Measurements from ENCODE around the gene FLNA.

FLNA gene

GRCh38 chrX:154333837-154334271 lies 40.6 kb downstream of the FLNA start:
- no peak for DNase-seq (ENCODE audit: low read depth)

- no peak for DNase-seq (ENCODE audit: low read depth)
These were observed 41.3 kb downstream of the FLNA start for GRCh38 chrX:154333116-154333515.

- no peak for DNase-seq (ENCODE audit: low read depth)
These were observed 41.9 kb downstream of the FLNA start for GRCh38 chrX:154332561-154332960.

- DNase-seq (ENCODE audit: low read depth) = no peak
These were observed 45.1 kb downstream of the FLNA start for GRCh38 chrX:154329294-154329693.

- DNase-seq (ENCODE audit: low read depth) = no peak
These were observed 45.8 kb downstream of the FLNA start for GRCh38 chrX:154328646-154329045.

GRCh38 chrX:154327038-154327820 lies 47.2 kb downstream of the FLNA start:
- peak; percentile 55 for DNase-seq (ENCODE audit: low read depth)

GRCh38 chrX:154325541-154325940 lies 48.9 kb downstream of the FLNA start:
- DNase-seq (ENCODE audit: low read depth) = no peak

- no peak for DNase-seq (ENCODE audit: low read depth)
These were observed 50.9 kb downstream of the FLNA start for GRCh38 chrX:154323537-154323936.

- DNase-seq (ENCODE audit: low read depth) = no peak
These were observed 51.5 kb downstream of the FLNA start for GRCh38 chrX:154322890-154323289.

GRCh38 chrX:154321594-154321993 lies 52.8 kb downstream of the FLNA start:
- no peak for DNase-seq (ENCODE audit: low read depth)

GRCh38 chrX:154321152-154321551 lies 53.3 kb downstream of the FLNA start:
- no peak for DNase-seq (ENCODE audit: low read depth)

- no peak for DNase-seq (ENCODE audit: low read depth)
These were observed 54.0 kb downstream of the FLNA start for GRCh38 chrX:154320406-154320805.

- DNase-seq (ENCODE audit: low read depth) = peak; percentile 4
These were observed 56.9 kb downstream of the FLNA start for GRCh38 chrX:154317391-154317995.

GRCh38 chrX:154315416-154315815 lies 59.0 kb downstream of the FLNA start:
- DNase-seq (ENCODE audit: low read depth) = no peak

GRCh38 chrX:154313147-154313546 lies 61.3 kb downstream of the FLNA start:
- no peak for DNase-seq (ENCODE audit: low read depth)

- DNase-seq (ENCODE audit: low read depth) = no peak
These were observed 62.3 kb downstream of the FLNA start for GRCh38 chrX:154312116-154312515.

- DNase-seq (ENCODE audit: low read depth) = no peak
These were observed 63.6 kb downstream of the FLNA start for GRCh38 chrX:154310616-154311536.

- DNase-seq (ENCODE audit: low read depth) = no peak
These were observed 65.2 kb downstream of the FLNA start for GRCh38 chrX:154309041-154309775.

GRCh38 chrX:154308108-154308946 lies 66.1 kb downstream of the FLNA start:
- peak; percentile 11 for DNase-seq (ENCODE audit: low read depth)

- peak; percentile 10 for DNase-seq (ENCODE audit: low read depth)
These were observed 67.2 kb downstream of the FLNA start for GRCh38 chrX:154307202-154307601.

Measured in fibroblast of gingiva (primary cell).